Gastroesophageal sphincter (tissue), 4 donors: ENCODE measurements around the gene ZBTB7C. TPM values are rescaled to one million over a fixed set of nuclear protein-coding genes. Genes with fewer than 3 reads are reported as not detected.

Source experiments
- ATAC-seq: fragments of 150-250 bp; one replicate; pipeline ENCODE4 v1.9.1; 2016; ENCODE audit warnings: mild to moderate bottlenecking, moderate library complexity
- H3K27ac ChIP-seq, 4 donors: fragments of 200-600 bp; sonication (generic) in 3 of 4; 1 replicate in 3 of 4; 2 replicates in 1 of 4; pipeline ENCODE4 v1.5.1; 2016 to 2019
- H3K27me3 ChIP-seq: fragments of 200-600 bp; sonication (generic); one replicate; pipeline ENCODE4 v1.5.1; 2019
- H3K36me3 ChIP-seq, 2 donors: fragments of 200-600 bp; sonication (generic); one replicate each; pipeline ENCODE4 v1.5.1; 2019; ENCODE audit warnings: control low read depth in 1 of 2
- H3K4me1 ChIP-seq, 3 donors: fragments of 200-600 bp; sonication (generic); 1 replicate in 2 of 3; 2 replicates in 1 of 3; pipeline ENCODE4 v1.5.1; 2016 to 2019; ENCODE audit warnings: control low read depth in 2 of 3
- H3K4me3 ChIP-seq, 2 donors: fragments of 200-600 bp; sonication (generic); one replicate each; pipeline ENCODE4 v1.5.1; 2019; ENCODE audit warnings: mild to moderate bottlenecking in 1 of 2, moderate library complexity in 1 of 2
- H3K9me3 ChIP-seq, 3 donors: fragments of 200-600 bp; sonication (generic); one replicate each; pipeline ENCODE4 v1.5.1; 2017 to 2019; ENCODE audit warnings: control low read depth in 2 of 3
- EP300 ChIP-seq: sonication (generic); formaldehyde crosslinking; IDR thresholded peaks from one replicate; pipeline ENCODE4 v1.6.1; 2017; ENCODE audit warnings: antibody characterized with exemption, mild to moderate bottlenecking
- POLR2A ChIP-seq, 2 donors: fragments of 450-650 bp; IDR thresholded peaks; one replicate each; pipeline ENCODE4 v1.6.1; 2017; ENCODE audit warnings: antibody characterized with exemption in 2 of 2, mild to moderate bottlenecking in 2 of 2, moderate library complexity in 1 of 2
- POLR2AphosphoS5 ChIP-seq: sonication (generic); formaldehyde crosslinking; IDR thresholded peaks from one replicate; pipeline ENCODE4 v1.6.1; 2017; ENCODE audit warnings: antibody characterized with exemption
- WGBS, 2 donors: methylation state at CpG; one replicate each; pipeline ENCODE4 v1.1.5; 2018; ENCODE audit warnings: low coverage in 1 of 2; 5-methylcytosine and 5-hydroxymethylcytosine counted together
- total RNA-seq, 4 donors: library from RNA; depleted of rRNA; stranded (reverse); fragments of >200 nt; gene quantifications; one replicate each; pipeline ENCODE4 v1.1.0, GENCODE V29; 2016
- TF ChIP-seq, protein P1 (sequence below), 4 experiments: fragments of 200-600 bp in 2 of 4; fragments of 450-650 bp in 2 of 4; sonication (generic) in 1 of 4; IDR thresholded peaks; one replicate each; pipeline ENCODE4 v1.5.1; 2017 to 2019; ENCODE audit warnings: antibody characterized with exemption in 4 of 4, mild to moderate bottlenecking in 2 of 4, moderate library complexity in 2 of 4

The ZBTB7C gene
- total RNA-seq, 4 donors from 2014 or later: 7.8 to 15.4 (median 11.8) TPM

DNA sequence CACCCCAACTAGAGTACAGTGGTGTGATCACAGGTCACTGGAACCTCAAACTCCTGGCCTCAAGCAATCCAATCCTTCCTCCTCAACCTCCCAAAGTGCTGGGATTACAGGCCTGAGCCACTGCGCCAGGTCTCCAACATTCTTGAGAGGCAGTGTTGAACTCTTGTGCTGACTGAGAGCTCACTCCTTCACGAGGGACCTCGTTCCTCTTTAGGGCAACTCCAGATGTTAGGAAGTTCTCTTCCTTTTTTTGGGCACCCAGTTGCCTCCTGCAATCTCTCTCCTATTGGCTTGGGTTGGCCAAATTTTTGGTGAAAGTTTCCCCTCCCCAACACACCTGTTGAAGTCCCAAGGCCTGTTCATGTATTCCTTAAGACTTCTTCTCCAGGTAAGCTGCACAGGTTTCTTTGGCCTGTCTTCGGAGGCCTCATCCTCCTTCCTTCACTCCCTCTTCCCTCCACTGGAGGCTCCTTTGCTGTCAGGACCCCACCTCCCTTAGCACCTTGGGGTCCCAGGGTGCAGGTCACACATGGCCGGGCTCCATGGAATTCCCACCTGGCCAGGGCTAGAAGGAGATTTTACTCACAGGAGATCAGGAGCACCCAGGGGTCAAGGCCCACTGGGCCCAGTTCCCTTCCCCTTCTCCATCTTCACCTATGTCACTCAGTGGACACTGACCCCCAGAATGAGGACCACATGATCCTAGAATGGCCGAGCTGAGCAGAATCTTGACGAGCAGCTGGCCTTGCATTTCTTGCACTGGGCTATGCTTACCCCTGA lies 384.1 kb downstream of the ZBTB7C start:
- no peak overlapping the region for H3K4me3 ChIP-seq
- H3K27ac ChIP-seq: no peak overlapping the region
- H3K9me3 ChIP-seq: no peaks in the 10 kb centered on the region
- peaks cover 0 to 49% (median 18%) of the 10 kb centered on the region in 3 donors for H3K4me1 ChIP-seq
- H3K36me3 ChIP-seq: no peaks in the 10 kb centered on the region
- H3K27me3 ChIP-seq: peaks cover 12% of the 10 kb centered on the region
- 91% methylated on average over 6 of the region's 7 CpGs; no CpG with 5 or more reads in 1 of the 2 donors for WGBS, 2 donors
- TF ChIP-seq, protein P1, sequence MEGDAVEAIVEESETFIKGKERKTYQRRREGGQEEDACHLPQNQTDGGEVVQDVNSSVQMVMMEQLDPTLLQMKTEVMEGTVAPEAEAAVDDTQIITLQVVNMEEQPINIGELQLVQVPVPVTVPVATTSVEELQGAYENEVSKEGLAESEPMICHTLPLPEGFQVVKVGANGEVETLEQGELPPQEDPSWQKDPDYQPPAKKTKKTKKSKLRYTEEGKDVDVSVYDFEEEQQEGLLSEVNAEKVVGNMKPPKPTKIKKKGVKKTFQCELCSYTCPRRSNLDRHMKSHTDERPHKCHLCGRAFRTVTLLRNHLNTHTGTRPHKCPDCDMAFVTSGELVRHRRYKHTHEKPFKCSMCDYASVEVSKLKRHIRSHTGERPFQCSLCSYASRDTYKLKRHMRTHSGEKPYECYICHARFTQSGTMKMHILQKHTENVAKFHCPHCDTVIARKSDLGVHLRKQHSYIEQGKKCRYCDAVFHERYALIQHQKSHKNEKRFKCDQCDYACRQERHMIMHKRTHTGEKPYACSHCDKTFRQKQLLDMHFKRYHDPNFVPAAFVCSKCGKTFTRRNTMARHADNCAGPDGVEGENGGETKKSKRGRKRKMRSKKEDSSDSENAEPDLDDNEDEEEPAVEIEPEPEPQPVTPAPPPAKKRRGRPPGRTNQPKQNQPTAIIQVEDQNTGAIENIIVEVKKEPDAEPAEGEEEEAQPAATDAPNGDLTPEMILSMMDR (IDR thresholded peaks at IDR 0.05): no peak
- TF ChIP-seq POLR2AphosphoS5: no peak
- TF ChIP-seq EP300: no peak
- no peak for TF ChIP-seq POLR2A (IDR thresholded peaks at IDR 0.05)
- ATAC-seq: no peak

DNA sequence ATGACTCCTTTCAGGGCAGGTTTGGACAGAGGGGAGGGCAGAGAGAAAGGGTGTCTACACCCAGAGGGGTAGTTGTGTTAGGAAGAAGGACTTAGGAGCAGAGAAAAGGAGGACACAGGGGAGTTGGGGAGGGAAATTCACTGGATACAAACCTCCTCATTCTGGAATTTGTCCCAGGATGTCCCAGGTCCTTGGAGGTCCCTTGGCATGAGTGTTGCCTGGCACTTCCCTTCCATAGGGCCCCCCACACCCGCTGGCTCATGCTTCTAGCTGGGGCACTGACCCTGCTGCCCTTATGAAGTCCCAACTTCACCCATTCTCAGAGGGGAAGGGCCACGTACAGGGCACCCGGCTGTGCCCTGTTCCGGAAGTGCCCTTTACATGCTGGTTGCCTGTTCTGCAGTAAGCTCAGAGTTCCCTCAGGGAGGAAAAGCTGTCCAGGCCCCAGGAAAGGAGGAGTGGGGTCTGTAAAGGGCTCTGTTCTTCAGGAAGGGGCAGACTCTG lies 385.1 kb downstream of the ZBTB7C start:
- Histone ChIP-seq H3K9me3 (no peaks in the 10 kb centered on the region), H3K4me3 (no peak overlapping the region), H3K4me1 (peaks cover 0 to 49% (median 18%) of the 10 kb centered on the region in 3 donors), H3K27me3 (peaks cover 12% of the 10 kb centered on the region), H3K27ac (no peak overlapping the region), H3K36me3 (no peaks in the 10 kb centered on the region)
- TF ChIP-seq POLR2AphosphoS5: no peak
- TF ChIP-seq EP300: no peak
- TF ChIP-seq POLR2A (IDR thresholded peaks at IDR 0.05): no peak
- TF ChIP-seq, protein P1 (IDR thresholded peaks at IDR 0.05): no peak
- WGBS, 2 donors: 83 to 100% methylated on average over 1 to 3 of the region's 4 CpGs
- no peak for ATAC-seq

DNA sequence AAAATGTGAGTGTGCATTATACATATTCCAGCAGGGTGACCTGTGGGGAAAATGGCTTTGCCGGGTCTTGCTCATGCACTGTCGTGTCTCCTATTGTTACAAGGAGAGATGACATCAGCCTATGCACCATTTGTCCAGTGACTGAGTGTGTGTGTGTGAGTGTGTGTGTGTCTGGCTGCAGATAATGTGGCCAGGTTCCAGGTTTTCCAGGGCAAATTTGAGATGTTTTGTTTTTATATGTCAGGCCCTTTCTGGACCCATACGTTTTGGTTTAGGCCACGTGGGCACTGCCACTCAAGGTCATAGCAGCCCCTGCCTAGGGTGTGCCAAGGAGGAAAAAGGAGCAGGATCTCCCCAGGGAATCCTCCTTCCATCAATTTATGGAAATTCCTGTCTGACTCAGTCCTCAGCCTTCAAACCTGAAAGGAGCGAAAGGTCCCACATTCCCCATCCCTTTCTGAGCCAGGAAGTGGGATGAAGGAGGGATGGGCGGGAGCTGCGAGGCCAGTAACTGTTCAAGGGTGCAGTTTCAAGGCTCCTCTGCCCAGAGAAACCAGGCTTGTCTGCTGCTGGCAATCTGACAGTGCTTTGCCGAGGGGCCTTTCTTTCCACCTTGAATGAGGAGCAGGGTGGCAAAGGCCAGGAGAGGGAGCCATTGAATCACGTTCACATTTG lies 385.7 kb downstream of the ZBTB7C start:
- Histone ChIP-seq H3K9me3 (no peaks in the 10 kb centered on the region), H3K36me3 (no peaks in the 10 kb centered on the region), H3K4me3 (no peak overlapping the region), H3K27ac (no peak overlapping the region), H3K27me3 (peaks cover 12% of the 10 kb centered on the region), H3K4me1 (peaks cover 0 to 49% (median 18%) of the 10 kb centered on the region in 3 donors)
- no peak for TF ChIP-seq POLR2AphosphoS5
- TF ChIP-seq, protein P1 (IDR thresholded peaks at IDR 0.05): peak in 3 of 4 experiments; percentile 18 to 58 (median 35)
- 48 to 50% methylated on average over 3 of the region's 9 CpGs for WGBS, 2 donors
- ATAC-seq: peak; percentile 31

DNA sequence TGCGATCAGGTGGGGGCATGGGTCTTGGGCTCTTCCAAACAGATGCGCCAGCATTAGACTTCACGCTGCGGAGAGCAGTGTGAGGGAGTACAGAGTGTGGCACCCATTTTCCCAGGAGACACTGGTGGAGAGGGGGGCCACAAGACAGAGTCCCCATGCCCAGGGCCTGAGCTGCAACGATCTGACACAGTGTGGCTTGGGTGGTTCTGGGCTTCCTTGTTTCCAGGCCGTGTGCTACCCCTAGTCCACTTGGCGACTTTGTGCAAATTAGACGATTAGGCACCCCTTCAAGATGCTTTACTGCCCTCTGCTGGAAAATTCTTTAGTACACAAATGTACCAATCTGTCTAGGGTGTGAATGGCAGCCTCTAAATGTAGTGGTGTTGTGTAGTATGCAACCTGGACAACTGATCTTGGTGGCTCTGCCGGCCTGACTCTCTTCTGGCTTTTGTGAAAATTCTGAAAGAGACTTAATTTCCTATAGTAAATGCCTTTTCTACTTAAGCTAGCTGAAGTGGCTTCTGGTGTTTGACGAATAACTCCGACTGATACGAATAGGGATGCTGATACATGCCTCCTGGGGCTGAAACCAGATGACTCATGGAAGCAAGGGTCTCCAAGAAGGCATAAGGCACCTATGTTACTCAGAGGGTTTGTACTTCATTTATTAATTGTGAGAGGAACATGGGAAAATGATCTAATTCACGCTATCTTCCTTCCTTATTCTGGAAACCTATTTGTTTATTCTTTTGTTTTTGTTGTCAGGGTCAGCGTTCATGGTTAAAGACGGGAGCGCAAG lies 386.5 kb downstream of the ZBTB7C start:
- Histone ChIP-seq H3K27me3 (peaks cover 12% of the 10 kb centered on the region), H3K4me1 (peaks cover 0 to 46% (median 16%) of the 10 kb centered on the region in 3 donors), H3K4me3 (no peak overlapping the region), H3K27ac (no peak overlapping the region), H3K36me3 (no peaks in the 10 kb centered on the region), H3K9me3 (no peaks in the 10 kb centered on the region)
- TF ChIP-seq EP300: no peak
- TF ChIP-seq, protein P1 (IDR thresholded peaks at IDR 0.05): peak; percentile 41 to 65 (median 46)
- 62 to 83% methylated on average over 7 to 10 of the region's 16 CpGs for WGBS, 2 donors
- peak; percentile 26 for ATAC-seq
